ENCODE measurements around the gene ZFP82.

GRCh38 chr19:36436531-36436930 lies 18.1 kb upstream of the ZFP82 start:
- TF ChIP-seq POLR2A (IDR thresholded peaks at IDR 0.05) (no peak), CTCF (IDR thresholded peaks at IDR 0.05) (no peak), EP300 (IDR thresholded peaks at IDR 0.05; ENCODE audit: low read depth) (no peak)

Measured in transverse colon (tissue), 3 donors.